BE2C (cell line): Measurements from ENCODE around the gene AMER1. TPM values are rescaled to one million over a fixed set of nuclear protein-coding genes. Genes with fewer than 3 reads are reported as not detected.
A peak's percentile ranks its signal among the peaks of the same experiment; 100 is the strongest.
"Not testable (repeated sequence)": the region's sequence is repeated elsewhere in the genome, so short reads cannot be mapped to it uniquely, and the experiment has no call there.

ENCODE experiments used
- DNase-seq: peaks from one replicate; pipeline ENCODE4 v3.0.0-alpha.2; 2020
- H3K27me3 ChIP-seq: fragments of 250-450 bp; sonication (Bioruptor Pico); 2 replicates; pipeline ENCODE4 v1.5.1; 2020; ENCODE audit warnings: mild to moderate bottlenecking
- H3K36me3 ChIP-seq: fragments of 250-450 bp; sonication (Bioruptor Pico); 2 replicates; pipeline ENCODE4 v1.5.1; 2020; ENCODE audit warnings: mild to moderate bottlenecking
- H3K4me1 ChIP-seq: fragments of 250-450 bp; sonication (Bioruptor Pico); 2 replicates; pipeline ENCODE4 v1.5.1; 2020
- H3K4me3 ChIP-seq: 2 replicates; pipeline ENCODE4 v1.5.1; 2011; ENCODE audit warnings: low read depth, low read length
- H3K9me3 ChIP-seq: fragments of 250-450 bp; sonication (Bioruptor Pico); 2 replicates; pipeline ENCODE4 v1.5.1; 2020
- polyA plus RNA-seq: library from polyadenylated mRNA; unstranded; fragments of >200 nt; gene quantifications from one replicate; pipeline ENCODE4 v1.2.1, GENCODE V29; 2012; ENCODE audit warnings: low read depth, missing spikeins; ENCODE audit not compliant: insufficient read length, insufficient read depth
- TF ChIP-seq, protein P1 (sequence below): IDR thresholded peaks from 2 replicates; pipeline ENCODE4 v1.5.1; 2012; ENCODE audit warnings: mild to moderate bottlenecking, low read depth, low read length

The AMER1 gene
- 2.9 TPM for polyA plus RNA-seq

- TF ChIP-seq, protein P1, sequence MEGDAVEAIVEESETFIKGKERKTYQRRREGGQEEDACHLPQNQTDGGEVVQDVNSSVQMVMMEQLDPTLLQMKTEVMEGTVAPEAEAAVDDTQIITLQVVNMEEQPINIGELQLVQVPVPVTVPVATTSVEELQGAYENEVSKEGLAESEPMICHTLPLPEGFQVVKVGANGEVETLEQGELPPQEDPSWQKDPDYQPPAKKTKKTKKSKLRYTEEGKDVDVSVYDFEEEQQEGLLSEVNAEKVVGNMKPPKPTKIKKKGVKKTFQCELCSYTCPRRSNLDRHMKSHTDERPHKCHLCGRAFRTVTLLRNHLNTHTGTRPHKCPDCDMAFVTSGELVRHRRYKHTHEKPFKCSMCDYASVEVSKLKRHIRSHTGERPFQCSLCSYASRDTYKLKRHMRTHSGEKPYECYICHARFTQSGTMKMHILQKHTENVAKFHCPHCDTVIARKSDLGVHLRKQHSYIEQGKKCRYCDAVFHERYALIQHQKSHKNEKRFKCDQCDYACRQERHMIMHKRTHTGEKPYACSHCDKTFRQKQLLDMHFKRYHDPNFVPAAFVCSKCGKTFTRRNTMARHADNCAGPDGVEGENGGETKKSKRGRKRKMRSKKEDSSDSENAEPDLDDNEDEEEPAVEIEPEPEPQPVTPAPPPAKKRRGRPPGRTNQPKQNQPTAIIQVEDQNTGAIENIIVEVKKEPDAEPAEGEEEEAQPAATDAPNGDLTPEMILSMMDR: no peak
- no peak for DNase-seq
- H3K9me3 ChIP-seq: no peaks in the 10 kb centered on the region
These were observed at the start of gene AMER1 for GRCh38 chrX:64205441-64205734. TSS of gene AMER1 (minus strand) at chrX:64205708. CDS start at chrX:64193286, 12,422 bp downstream.

DNA sequence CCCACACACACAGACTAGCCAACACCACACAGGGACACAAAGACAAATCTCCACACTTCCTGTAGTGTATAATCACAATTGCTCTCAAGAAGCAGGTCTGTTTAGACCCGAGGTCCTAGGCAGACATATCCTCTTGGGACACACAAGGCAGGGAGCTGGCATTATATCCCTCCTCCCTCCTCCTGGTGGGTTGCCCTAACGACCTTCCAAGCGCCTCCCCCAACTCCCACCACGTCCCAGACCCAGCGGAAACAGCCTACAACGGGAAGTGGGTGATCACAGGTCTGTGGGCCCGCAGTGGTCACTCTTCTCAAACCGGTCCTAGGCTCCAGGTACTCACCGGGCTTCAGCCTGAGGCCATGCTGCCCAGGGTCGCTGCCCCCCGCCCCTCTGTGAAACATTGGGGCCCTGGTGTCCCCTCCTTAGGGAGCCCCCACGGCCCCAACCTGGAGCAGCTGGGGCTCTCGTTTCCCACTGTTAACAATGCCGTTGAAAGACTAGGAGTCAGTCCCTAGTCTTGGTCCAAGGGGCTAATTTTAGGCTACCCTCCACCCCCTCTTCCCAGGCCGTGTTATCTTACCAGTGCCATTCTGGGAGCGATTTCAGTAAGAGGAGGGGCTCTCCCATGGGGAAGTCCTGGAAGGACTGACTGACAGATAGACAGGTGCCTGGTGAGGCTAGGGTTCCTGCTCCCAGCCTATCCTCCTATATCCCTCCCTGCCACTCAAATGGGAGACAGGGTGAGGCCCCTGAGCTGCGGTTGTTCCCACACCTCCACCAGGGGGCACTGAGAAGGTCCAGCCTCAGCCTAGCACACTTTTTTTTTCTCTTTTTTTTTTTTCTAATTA, 24.8 kb upstream of the AMER1 start, which contains the start of gene ASB12:
Gene ASB12, minus strand, starts transcription at position 485 of the 848 bp plus-strand sequence. CDS start 4,957 bp downstream, outside the sequence.
- H3K4me3 ChIP-seq: no peak within 1 kb of the TSS
- H3K9me3 ChIP-seq: no peaks in the 10 kb centered on the region
- DNase-seq: no peak
- TF ChIP-seq, protein P1: no peak
- no peaks in the 10 kb centered on the region for H3K36me3 ChIP-seq
- H3K4me1 ChIP-seq: no peaks in the 10 kb centered on the region
- no peaks in the 10 kb centered on the region for H3K27me3 ChIP-seq

More at GRCh38 chrX:64205441-64205734, at the start of gene AMER1:
- Histone ChIP-seq H3K27me3 (no peaks in the 10 kb centered on the region), H3K4me3 (peak within 1 kb of the TSS; percentile 65), H3K4me1 (peaks cover 3% of the 10 kb centered on the region; the same call in 1 of the 2 replicates), H3K36me3 (no peaks in the 10 kb centered on the region; the same call in 1 of the 2 replicates)

DNA sequence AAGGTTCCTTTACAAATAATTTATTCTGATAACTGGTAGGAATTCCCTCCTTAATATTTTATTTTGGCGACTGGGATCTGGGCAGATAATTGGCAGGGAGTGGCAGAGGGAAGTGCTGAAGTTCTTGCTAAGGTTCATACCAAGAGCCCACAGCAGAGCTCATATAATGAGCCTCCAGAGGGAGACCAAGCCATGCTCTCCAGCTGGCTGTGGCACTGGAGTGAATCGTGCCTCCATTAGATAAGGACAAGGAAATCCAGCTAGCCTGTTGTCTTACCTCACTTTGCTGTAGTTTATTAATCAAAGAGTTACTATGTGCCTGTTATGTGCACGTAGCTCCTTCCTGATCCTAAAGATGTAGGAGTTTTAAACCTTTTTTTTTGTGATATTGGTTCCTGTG, 23.6 kb upstream of the AMER1 start:
- TF ChIP-seq, protein P1: no peak
- Histone ChIP-seq H3K9me3 (no peaks in the 10 kb centered on the region), H3K36me3 (no peaks in the 10 kb centered on the region), H3K4me1 (no peaks in the 10 kb centered on the region), H3K27me3 (no peaks in the 10 kb centered on the region), H3K4me3 (no peak overlapping the region)
- no peak for DNase-seq

DNA sequence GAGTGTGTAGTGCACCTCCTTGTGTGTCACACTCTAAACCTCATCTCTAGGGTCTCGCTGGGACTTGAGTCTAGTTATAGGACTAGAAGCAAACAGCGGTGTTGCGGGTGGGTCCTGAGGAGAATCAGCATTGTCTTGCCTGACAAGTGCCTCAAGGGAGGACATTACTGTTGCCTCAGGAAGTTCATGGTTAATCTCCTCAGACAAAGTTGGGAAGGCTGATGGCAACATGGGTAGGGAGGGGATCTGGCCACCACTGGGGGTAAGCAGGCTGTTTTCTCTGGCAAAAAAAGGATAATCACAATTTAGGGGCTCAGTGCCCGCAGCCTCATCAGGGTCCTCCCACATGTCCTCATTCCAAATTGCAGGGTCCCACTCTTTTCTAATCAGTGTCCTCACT, 12.5 kb upstream of the AMER1 start:
- no peak for DNase-seq
- no peak overlapping the region for H3K4me3 ChIP-seq
- H3K9me3 ChIP-seq: no peaks in the 10 kb centered on the region
- TF ChIP-seq, protein P1: no peak
- no peaks in the 10 kb centered on the region for H3K27me3 ChIP-seq
- no peaks in the 10 kb centered on the region for H3K4me1 ChIP-seq
- H3K36me3 ChIP-seq: no peaks in the 10 kb centered on the region

DNA sequence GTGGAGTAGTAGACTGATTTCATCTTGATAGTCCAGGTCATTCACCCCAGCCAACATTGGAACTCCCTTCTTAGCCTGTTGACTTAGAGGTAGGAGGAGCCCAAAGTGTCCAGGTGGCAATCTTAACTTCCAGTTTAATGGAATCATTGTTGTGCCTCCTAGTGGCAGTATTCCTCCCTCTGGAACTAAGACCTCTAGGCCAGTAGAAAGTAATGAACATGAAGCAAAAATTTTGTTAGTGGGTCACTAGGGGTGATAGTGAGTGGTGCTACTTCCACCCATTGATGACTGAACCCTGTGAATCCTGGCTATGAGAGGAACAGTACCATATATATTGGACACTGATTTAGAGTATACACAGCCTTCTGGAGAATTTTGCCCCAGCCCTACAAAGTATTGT, 8.5 kb upstream of the AMER1 start:
- not testable (repeated sequence) for H3K4me3 ChIP-seq, H3K4me1 ChIP-seq, DNase-seq, H3K27me3 ChIP-seq, H3K9me3 ChIP-seq, H3K36me3 ChIP-seq
- TF ChIP-seq, protein P1: peak; percentile 12; the same call in 1 of the 2 replicates

DNA sequence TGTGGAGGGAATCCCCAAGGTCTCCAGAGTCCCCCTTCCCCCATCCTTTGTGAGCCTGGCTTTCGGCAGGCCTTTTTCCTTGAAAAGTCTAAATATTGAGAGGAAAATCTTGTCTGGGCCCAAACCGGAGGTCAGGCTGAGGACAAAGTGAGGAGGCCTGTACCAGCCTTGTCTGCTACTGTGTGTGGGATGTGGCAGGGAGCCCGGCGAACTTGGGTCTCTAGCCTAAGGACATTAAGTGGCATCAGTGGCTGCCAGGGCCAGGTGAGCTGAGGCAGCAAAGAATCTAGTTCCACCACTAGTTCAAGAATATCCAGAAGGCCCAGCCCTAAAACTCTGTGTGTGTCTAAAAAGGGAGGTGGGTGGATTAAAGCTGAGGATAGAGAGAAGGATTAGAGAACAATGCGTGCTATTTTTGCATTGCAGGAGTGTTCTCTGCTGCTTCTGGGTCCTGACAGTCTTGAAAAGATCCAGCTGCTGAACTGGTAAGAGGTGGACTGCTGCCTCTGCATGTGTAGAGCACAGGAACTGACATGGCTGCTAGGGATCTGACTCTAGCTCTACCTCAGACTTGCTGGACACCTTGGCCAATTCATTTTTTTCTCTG, 1.2 kb upstream of the AMER1 start:
- H3K4me1 ChIP-seq: peaks cover 3% of the 10 kb centered on the region; the same call in 1 of the 2 replicates
- peak overlapping the region; percentile 65 for H3K4me3 ChIP-seq
- no peaks in the 10 kb centered on the region for H3K9me3 ChIP-seq
- H3K36me3 ChIP-seq: no peaks in the 10 kb centered on the region
- H3K27me3 ChIP-seq: no peaks in the 10 kb centered on the region
- no peak for DNase-seq
- TF ChIP-seq, protein P1: no peak
